Colon (tissue), 2 donors: Measurements from ENCODE around the gene MYO5C.
"Not testable (repeated sequence)": the region's sequence is repeated elsewhere in the genome, so short reads cannot be mapped to it uniquely, and the experiment has no call there.

Experiments
- FAIRE-seq: peaks from 2 replicates; lab custom pipeline; 2012; peaks lifted over from hg19 to GRCh38; lab: Jason Lieb, UNC
- donor health status: control.
- donor health status: control.

The MYO5C gene

GRCh38 chr15:52243697-52244555 lies 51.7 kb downstream of the MYO5C start:
- FAIRE-seq, result no peak

- FAIRE-seq, result no peak
Observed at GRCh38 chr15:52243286-52243685, 52.3 kb downstream of the MYO5C start.

GRCh38 chr15:52241489-52241888 lies 54.1 kb downstream of the MYO5C start:
- no peak for FAIRE-seq

- FAIRE-seq, result no peak
Observed at GRCh38 chr15:52240166-52240565, 55.4 kb downstream of the MYO5C start.

GRCh38 chr15:52238989-52239525 lies 56.5 kb downstream of the MYO5C start:
- not testable (repeated sequence) for FAIRE-seq

GRCh38 chr15:52238149-52238548 lies 57.5 kb downstream of the MYO5C start:
- no peak for FAIRE-seq

GRCh38 chr15:52236013-52236412 lies 59.6 kb downstream of the MYO5C start:
- no peak for FAIRE-seq

- no peak for FAIRE-seq
Observed at GRCh38 chr15:52234596-52235541, 60.7 kb downstream of the MYO5C start.

GRCh38 chr15:52233405-52233804 lies 62.2 kb downstream of the MYO5C start:
- no peak for FAIRE-seq

- no peak for FAIRE-seq
Observed at GRCh38 chr15:52232327-52232726, 63.3 kb downstream of the MYO5C start.

GRCh38 chr15:52230073-52230472 lies 65.5 kb downstream of the MYO5C start:
- no peak for FAIRE-seq

- no peak for FAIRE-seq
Observed at GRCh38 chr15:52228921-52229320, 66.7 kb downstream of the MYO5C start.

- no peak for FAIRE-seq
Observed at GRCh38 chr15:52227456-52227855, 68.1 kb downstream of the MYO5C start.

- no peak for FAIRE-seq
Observed at GRCh38 chr15:52225230-52225629, 70.4 kb downstream of the MYO5C start.

GRCh38 chr15:52224211-52224610 lies 71.4 kb downstream of the MYO5C start:
- no peak for FAIRE-seq

- no peak for FAIRE-seq
Observed at GRCh38 chr15:52221730-52222129, 73.9 kb downstream of the MYO5C start.

- no peak for FAIRE-seq
Observed at GRCh38 chr15:52220937-52221660, 74.5 kb downstream of the MYO5C start.

GRCh38 chr15:52220251-52220650 lies 75.4 kb downstream of the MYO5C start:
- FAIRE-seq, result no peak

GRCh38 chr15:52218816-52219215 lies 76.8 kb downstream of the MYO5C start:
- FAIRE-seq, result no peak

GRCh38 chr15:52218371-52218770 lies 77.2 kb downstream of the MYO5C start:
- no peak for FAIRE-seq

- no peak for FAIRE-seq
Observed at GRCh38 chr15:52217186-52217585, 78.4 kb downstream of the MYO5C start.

- no peak for FAIRE-seq
Observed at GRCh38 chr15:52214553-52214952, 81.1 kb downstream of the MYO5C start.
